Body of pancreas (tissue), 4 donors: ENCODE results near the gene WSCD1. TPM values are rescaled to one million over a fixed set of nuclear protein-coding genes. Genes with fewer than 3 reads are reported as not detected.

Source experiments
- ATAC-seq: fragments of 150-250 bp; one replicate; pipeline ENCODE4 v1.9.1; 2016
- DNase-seq, 4 donors: peaks; one replicate each; pipeline ENCODE4 v3.0.0-alpha.2; 2019
- H3K27ac ChIP-seq, 4 donors: fragments of 200-600 bp; sonication (generic); 1 replicate in 3 of 4; 2 replicates in 1 of 4; pipeline versions ENCODE4 v1.5.1 to v1.6.1; 2016 to 2019; ENCODE audit warnings: mild to moderate bottlenecking in 1 of 4, mixed read lengths in 1 of 4, moderate library complexity in 1 of 4
- H3K27me3 ChIP-seq, 2 donors: fragments of 200-600 bp; sonication (generic); one replicate each; pipeline ENCODE4 v1.6.0; 2016; ENCODE audit warnings: mild to moderate bottlenecking in 1 of 2
- H3K36me3 ChIP-seq, 2 donors: fragments of 200-600 bp; sonication (generic); replicated peaks in 1 of 2; 2 replicates each; pipeline ENCODE4 v1.5.1; 2016; ENCODE audit warnings: low read depth in 2 of 2; ENCODE audit not compliant: insufficient read depth in 1 of 2
- H3K4me1 ChIP-seq: fragments of 200-600 bp; sonication (generic); one replicate; pipeline ENCODE4 v1.6.0; 2016
- H3K4me3 ChIP-seq, 2 donors: fragments of 200-600 bp; sonication (generic); 1 replicate in 1 of 2; 2 replicates in 1 of 2; pipeline ENCODE4 v1.5.1; 2016 to 2019
- H3K9me3 ChIP-seq, 3 donors: fragments of 200-600 bp; sonication (generic); 1 replicate in 2 of 3; 2 replicates in 1 of 3; pipeline ENCODE4 v1.5.1; 2016
- POLR2A ChIP-seq, 3 donors: fragments of 450-650 bp; IDR thresholded peaks; one replicate each; pipeline ENCODE4 v1.6.1; 2016; ENCODE audit warnings: antibody characterized with exemption in 3 of 3, mild to moderate bottlenecking in 2 of 3
- WGBS, 2 donors: methylation state at CpG; one replicate each; pipeline ENCODE4 v1.1.5; 2017; 5-methylcytosine and 5-hydroxymethylcytosine counted together
- intact Hi-C: fragments of 100-400 bp; cut with DNase I; formaldehyde crosslinking; loops from one replicate; pipeline ENCODE4 v1.15.1; 2023
- total RNA-seq, 2 donors: library from RNA; depleted of rRNA; stranded (reverse); fragments of >200 nt; gene quantifications; one replicate each; pipeline ENCODE4 v1.1.0, GENCODE V29; 2016
- TF ChIP-seq, protein P1 (sequence below), 7 experiments: fragments of 450-650 bp in 4 of 7; fragments of 200-600 bp in 3 of 7; sonication (generic) in 3 of 7; IDR thresholded peaks; one replicate each; pipeline ENCODE4 v1.5.1; 2016 to 2019; ENCODE audit warnings: antibody characterized with exemption in 7 of 7

The WSCD1 gene
- total RNA-seq, 2 donors from 2014 or later, result 1.8 to 3.0 TPM

GRCh38 chr17:6140728-6141330, 70.7 kb downstream of the WSCD1 start:
- DNase-seq (no peak), ATAC-seq (no peak)
- 65 to 70% methylated on average over 8 of the region's 8 CpGs for WGBS, 2 donors
- Histone ChIP-seq H3K4me3 (no peak overlapping the region), H3K36me3 (no peaks in the 10 kb centered on the region), H3K4me1 (no peaks in the 10 kb centered on the region), H3K27ac (no peak overlapping the region), H3K9me3 (no peaks in the 10 kb centered on the region), H3K27me3 (no peaks in the 10 kb centered on the region)
- intact Hi-C loops, result no loop called here
- no peak for TF ChIP-seq POLR2A (IDR thresholded peaks at IDR 0.05)
- TF ChIP-seq, protein P1, sequence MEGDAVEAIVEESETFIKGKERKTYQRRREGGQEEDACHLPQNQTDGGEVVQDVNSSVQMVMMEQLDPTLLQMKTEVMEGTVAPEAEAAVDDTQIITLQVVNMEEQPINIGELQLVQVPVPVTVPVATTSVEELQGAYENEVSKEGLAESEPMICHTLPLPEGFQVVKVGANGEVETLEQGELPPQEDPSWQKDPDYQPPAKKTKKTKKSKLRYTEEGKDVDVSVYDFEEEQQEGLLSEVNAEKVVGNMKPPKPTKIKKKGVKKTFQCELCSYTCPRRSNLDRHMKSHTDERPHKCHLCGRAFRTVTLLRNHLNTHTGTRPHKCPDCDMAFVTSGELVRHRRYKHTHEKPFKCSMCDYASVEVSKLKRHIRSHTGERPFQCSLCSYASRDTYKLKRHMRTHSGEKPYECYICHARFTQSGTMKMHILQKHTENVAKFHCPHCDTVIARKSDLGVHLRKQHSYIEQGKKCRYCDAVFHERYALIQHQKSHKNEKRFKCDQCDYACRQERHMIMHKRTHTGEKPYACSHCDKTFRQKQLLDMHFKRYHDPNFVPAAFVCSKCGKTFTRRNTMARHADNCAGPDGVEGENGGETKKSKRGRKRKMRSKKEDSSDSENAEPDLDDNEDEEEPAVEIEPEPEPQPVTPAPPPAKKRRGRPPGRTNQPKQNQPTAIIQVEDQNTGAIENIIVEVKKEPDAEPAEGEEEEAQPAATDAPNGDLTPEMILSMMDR (IDR thresholded peaks at IDR 0.05), result no peak

DNA sequence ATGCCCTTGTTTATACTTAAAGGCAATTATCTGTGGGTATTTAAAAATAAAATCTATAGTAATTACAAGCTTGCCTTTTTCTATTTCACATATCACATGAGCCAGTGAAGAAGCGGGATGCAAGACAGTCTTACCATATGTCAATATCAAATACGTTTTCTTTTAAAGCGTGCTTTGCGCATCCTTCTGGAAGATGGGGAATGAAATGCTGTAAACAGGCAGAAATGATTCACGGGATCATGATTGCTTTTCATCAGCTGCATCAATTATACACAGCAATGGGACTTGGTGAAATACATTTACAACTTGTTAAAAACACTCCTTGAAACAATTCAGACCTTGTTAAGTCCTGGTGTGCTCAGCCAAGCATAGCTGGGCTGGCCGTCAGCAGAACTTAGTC, 72.5 kb downstream of the WSCD1 start:
- H3K27ac ChIP-seq, result no peak overlapping the region
- intact Hi-C loops, result no loop called here

DNA sequence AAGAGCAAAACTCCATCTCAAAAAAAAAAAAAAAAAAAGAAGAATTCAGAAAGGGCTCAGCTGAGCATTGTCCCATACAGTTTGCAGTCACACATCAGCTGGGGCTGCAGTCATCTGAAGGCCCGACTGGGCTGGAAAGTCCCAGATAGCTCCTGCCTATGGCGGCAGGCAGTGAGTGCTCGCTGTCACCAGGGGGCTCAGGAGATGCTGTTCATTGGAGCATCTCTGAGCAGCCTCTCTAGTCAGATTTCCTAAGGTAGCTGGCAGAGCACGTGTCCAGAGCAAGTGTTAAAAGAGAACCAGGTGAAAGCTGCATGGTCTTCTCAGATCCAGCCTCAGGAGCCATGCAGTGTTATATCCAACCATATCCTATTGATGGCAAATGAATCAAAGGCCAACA, 75.8 kb downstream of the WSCD1 start:
- H3K36me3 ChIP-seq, result no peaks in the 10 kb centered on the region
- DNase-seq (no peak), ATAC-seq (no peak)
- no peaks in the 10 kb centered on the region for H3K4me1 ChIP-seq
- no peak for TF ChIP-seq POLR2A (IDR thresholded peaks at IDR 0.05)
- TF ChIP-seq, protein P1 (IDR thresholded peaks at IDR 0.05), result no peak
- no peak overlapping the region for H3K27ac ChIP-seq
- no peak overlapping the region for H3K4me3 ChIP-seq
- no peaks in the 10 kb centered on the region for H3K27me3 ChIP-seq
- WGBS, 2 donors, result 73 to 77% methylated on average over 4 of the region's 4 CpGs
- intact Hi-C loops, result no loop called here
- H3K9me3 ChIP-seq, result no peaks in the 10 kb centered on the region

More for the DNA sequence above, 72.5 kb downstream of the WSCD1 start:
- ATAC-seq (no peak), DNase-seq (no peak)
- Histone ChIP-seq H3K4me1 (no peaks in the 10 kb centered on the region), H3K9me3 (no peaks in the 10 kb centered on the region), H3K36me3 (no peaks in the 10 kb centered on the region), H3K4me3 (no peak overlapping the region), H3K27me3 (no peaks in the 10 kb centered on the region)
- TF ChIP-seq, protein P1 (IDR thresholded peaks at IDR 0.05), result no peak
- no peak for TF ChIP-seq POLR2A (IDR thresholded peaks at IDR 0.05)
- 68 to 71% methylated on average over 6 of the region's 6 CpGs for WGBS, 2 donors

- ATAC-seq (no peak), DNase-seq (no peak)
- TF ChIP-seq, protein P1 (IDR thresholded peaks at IDR 0.05), result no peak
- TF ChIP-seq POLR2A (IDR thresholded peaks at IDR 0.05), result no peak
- no peak overlapping the region for H3K27ac ChIP-seq
- no peak overlapping the region for H3K4me3 ChIP-seq
- 39 to 55% methylated on average over 6 to 7 of the region's 7 CpGs for WGBS, 2 donors
- intact Hi-C loops, result no loop called here
- no peaks in the 10 kb centered on the region for H3K9me3 ChIP-seq
- no peaks in the 10 kb centered on the region for H3K4me1 ChIP-seq
- no peaks in the 10 kb centered on the region for H3K27me3 ChIP-seq
- H3K36me3 ChIP-seq, result no peaks in the 10 kb centered on the region
Measured at GRCh38 chr17:6147042-6147441, 76.9 kb downstream of the WSCD1 start.

- no peak overlapping the region for H3K4me3 ChIP-seq
- DNase-seq (no peak), ATAC-seq (no peak)
- no peaks in the 10 kb centered on the region for H3K9me3 ChIP-seq
- whole genome bisulfite sequencing, 2 donors, result 43 to 49% methylated on average over 3 to 6 of the region's 6 CpGs
- H3K27ac ChIP-seq, result no peak overlapping the region
- H3K4me1 ChIP-seq, result no peaks in the 10 kb centered on the region
- TF ChIP-seq, protein P1 (IDR thresholded peaks at IDR 0.05), result no peak
- TF ChIP-seq POLR2A (IDR thresholded peaks at IDR 0.05), result no peak
- intact Hi-C loops, result no loop called here
- H3K27me3 ChIP-seq, result no peaks in the 10 kb centered on the region
- no peaks in the 10 kb centered on the region for H3K36me3 ChIP-seq
Measured at GRCh38 chr17:6153375-6153774, 83.2 kb downstream of the WSCD1 start.
